Effector CD8-positive, alpha-beta T cell (primary cell): ENCODE data around the gene KIAA1191.

ENCODE experiments used
- DNase-seq: peaks from one replicate; lab custom pipeline; 2025; lab: John Stamatoyannopoulos, UW

KIAA1191 gene

GRCh38 chr5:176389135-176390123 lies 27.9 kb upstream of the KIAA1191 start:
- no peak for DNase-seq

GRCh38 chr5:176388444-176389134 lies 27.0 kb upstream of the KIAA1191 start, which contains the start of the genes HIGD2A and NOP16:
HIGD2A (plus strand) TSS chr5:176388751; CDS start chr5:176388820, 69 bp downstream.
NOP16 (minus strand) TSS chr5:176388598; CDS start chr5:176388539, 59 bp downstream.
- DNase-seq = peak; percentile 97

GRCh38 chr5:176388003-176388443 lies 26.5 kb upstream of the KIAA1191 start:
- no peak for DNase-seq

- no peak for DNase-seq
Observed at GRCh38 chr5:176387384-176387925, 25.9 kb upstream of the KIAA1191 start.

GRCh38 chr5:176386491-176386890 lies 24.9 kb upstream of the KIAA1191 start:
- no peak for DNase-seq

DNA sequence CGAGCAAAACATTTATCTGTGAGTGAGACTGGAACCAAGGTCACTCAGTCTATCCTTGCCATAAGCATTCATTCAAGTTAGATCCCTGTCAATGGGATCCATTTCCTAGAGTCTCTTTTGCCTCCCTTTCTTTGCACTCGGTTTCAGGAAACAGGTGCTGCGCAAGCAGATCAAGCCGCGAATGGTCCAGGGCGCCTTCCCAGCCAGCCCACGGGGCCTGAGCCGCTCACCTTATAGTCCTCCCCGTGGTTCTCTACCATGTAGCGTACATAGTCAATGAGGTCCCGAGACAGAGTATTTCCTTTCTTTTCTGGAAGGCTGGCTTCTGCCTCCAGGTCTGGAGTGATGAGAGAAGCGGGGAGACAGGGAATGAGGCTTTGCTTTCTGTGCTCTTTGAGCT lies 23.4 kb upstream of the KIAA1191 start:
- DNase-seq = no peak

DNA sequence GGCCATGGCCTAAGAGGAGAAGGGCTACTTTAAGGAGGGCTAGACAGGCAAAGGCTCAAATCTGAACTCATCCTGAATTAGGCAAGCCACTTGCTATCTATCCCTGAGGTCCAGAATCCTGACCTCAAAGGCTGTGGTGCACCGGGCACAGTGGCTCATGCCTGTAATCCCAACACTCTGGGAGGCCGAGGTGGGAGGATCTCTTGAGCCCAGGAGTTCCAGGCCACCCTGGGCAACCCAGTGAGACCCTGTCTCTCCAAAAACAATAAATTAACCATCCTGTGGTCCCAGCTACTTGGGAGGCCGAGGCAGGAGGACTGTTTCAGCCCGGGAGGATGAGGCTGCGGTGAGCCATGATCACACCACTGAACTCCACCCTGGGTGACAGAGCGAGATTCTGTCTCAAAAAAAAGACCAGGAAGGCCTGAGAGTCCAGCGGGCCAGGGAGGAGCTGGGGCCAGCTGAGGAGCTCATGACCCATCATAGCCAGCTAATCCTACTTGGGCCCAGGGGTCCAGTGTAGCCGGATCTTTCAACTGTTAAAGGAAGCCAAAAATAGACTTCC lies 22.9 kb upstream of the KIAA1191 start:
- DNase-seq = no peak

DNA sequence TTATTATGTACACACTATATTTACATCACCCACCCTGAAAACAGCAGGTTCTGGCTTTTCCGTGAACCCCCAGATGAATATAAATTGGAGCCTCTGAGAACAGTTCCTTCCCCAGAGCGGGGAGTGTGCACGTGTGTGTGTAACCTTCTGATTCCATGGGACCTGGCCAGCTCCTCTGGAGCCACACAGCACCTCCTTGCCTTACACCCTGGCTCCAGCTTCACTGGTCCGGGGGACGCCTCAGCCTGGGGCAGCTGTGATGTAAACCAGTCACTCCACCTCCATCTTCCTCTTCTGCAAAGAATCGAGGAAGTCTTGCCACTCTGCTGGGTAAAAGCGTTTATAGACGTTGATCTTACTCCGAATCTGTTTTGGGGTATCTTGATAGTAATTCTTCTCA lies 22.4 kb upstream of the KIAA1191 start:
- no peak for DNase-seq

- DNase-seq = no peak
Observed at GRCh38 chr5:176383248-176383905, 21.8 kb upstream of the KIAA1191 start.

DNA sequence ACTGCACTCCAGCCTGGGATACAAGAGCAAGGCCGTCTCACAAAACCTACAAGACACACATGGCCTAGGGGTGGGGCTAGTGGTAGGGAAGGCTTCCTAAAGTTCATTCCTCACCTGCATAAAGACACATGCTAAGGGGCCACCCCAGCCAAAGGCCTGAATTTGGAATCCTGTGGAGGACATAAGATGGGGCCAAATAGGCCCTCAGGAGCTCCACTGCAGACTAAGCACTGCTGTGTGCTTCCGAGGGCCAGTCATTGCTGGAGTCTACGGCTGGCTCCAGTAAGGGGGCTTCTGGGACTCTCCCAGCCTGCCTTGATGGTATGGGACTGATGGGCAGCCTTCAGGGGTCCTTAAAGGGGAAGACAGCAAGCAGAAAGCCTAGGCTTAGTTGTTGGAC lies 21.2 kb upstream of the KIAA1191 start:
- no peak for DNase-seq

DNA sequence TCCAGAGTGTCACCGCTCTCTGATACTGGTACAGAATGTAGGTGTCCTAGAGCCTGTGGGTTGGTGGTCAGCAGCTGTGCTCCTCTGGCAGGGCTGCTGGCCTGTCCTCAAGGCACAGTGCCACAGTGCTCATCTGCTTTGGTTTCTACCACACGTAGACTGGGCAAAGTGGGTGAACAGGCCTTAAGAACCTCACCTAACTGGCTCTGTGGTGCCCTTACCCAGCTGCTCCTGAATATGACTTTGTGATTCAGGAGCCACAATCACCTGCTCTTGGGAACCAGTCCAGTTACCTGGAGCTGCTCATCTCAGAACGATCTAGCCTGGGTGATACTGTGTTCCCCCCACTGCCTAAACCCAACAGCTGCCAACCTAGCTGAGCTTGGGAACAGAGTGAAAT lies 20.4 kb upstream of the KIAA1191 start:
- DNase-seq = no peak

DNA sequence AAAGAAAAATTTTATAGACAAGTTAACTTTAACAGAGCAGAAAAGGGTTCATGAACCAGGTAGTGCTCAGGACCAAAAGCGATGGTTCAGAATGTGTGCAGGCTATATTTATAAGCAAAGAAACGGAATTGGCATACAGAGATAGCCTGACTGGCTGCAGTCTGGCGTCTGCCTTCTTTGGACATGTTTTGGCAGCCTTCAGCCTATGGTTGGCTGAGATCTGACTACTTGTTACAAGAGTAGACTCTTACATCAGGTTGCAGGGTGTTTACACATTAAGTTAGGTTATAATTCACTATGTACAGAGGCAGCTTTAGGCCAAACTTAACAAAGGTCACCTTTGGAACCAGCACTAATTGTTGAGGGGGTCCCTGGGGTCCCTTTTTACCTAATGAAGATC lies 19.9 kb upstream of the KIAA1191 start:
- DNase-seq = no peak

DNA sequence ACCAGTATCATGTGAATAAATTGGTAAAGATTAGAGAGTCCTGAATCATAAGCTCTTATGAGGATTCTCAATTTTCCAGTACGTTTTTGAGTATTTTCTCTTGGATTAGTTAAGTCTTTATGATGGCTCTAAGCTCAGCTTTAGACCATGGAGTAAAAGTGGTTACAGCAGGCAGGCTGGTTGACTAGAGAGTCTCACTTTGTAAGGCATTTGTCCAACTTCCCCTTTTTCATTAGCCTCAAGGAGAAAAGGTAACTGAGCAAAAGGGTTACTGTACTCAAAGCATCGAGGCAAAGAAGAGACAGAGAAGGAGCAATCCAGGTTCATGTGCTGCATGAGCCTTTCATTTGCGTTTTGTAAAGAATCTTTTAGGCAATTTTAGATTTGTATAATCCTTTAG lies 18.3 kb upstream of the KIAA1191 start:
- no peak for DNase-seq

DNA sequence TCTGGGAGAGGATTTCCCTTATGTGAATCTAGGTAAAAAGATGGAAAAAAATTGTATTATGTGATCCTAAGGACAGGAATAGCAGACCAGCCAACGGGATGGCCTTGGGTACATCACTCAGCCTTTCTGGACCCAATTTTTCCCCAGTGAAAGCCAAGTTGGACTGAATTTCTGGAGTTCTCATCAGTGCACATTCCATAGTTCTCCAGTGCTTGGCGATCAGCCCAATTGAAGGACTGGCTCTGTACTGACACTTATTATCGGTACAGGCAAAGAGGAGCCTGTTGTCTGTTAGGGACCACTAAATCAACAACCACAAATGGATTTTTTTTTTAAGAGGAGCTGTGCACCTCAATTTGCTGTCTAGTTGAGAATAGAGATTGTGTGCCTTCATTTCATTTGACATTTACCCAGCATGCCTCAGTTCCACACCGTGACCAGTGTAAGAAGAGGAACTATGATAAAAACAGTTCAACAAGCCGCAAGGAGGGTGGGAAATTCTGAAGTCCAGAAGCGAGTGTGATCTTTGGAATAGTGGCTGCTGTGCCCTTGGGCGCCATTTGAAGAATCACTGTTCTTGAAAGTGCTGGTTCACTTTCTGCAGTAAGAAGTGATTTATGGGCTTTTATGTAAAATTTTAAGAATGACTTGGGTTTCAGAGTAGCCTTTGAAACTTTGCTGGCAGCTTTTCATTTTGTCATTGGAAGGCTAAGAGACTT lies 11.7 kb upstream of the KIAA1191 start:
- no peak for DNase-seq

GRCh38 chr5:176371621-176372539 lies 10.3 kb upstream of the KIAA1191 start:
- DNase-seq = no peak

- DNase-seq = no peak
Observed at GRCh38 chr5:176369934-176370711, 8.6 kb upstream of the KIAA1191 start.

GRCh38 chr5:176368726-176369125 lies 7.2 kb upstream of the KIAA1191 start:
- no peak for DNase-seq

- DNase-seq = no peak
Observed at GRCh38 chr5:176366232-176366894, 4.8 kb upstream of the KIAA1191 start.
